Subcutaneous abdominal adipose tissue (tissue), 5 donors: ENCODE results near the gene TATDN2.

Source experiments
- H3K27ac ChIP-seq: one replicate; pipeline ENCODE4 v1.7.0; 2013; ENCODE audit warnings: low read depth, mild to moderate bottlenecking, inconsistent platforms, low read length, moderate library complexity
- H3K27me3 ChIP-seq, 5 donors: one replicate each; pipeline ENCODE4 v1.7.0; 2013; ENCODE audit warnings: low read length in 5 of 5, inconsistent platforms in 1 of 5; ENCODE audit not compliant: control insufficient read depth in 5 of 5, insufficient read depth in 4 of 5
- H3K36me3 ChIP-seq, 5 donors: one replicate each; pipeline ENCODE4 v1.7.0; 2013; ENCODE audit warnings: low read length in 5 of 5; ENCODE audit not compliant: control insufficient read depth in 5 of 5, insufficient read depth in 5 of 5
- H3K4me1 ChIP-seq, 5 donors: one replicate each; pipeline ENCODE4 v1.7.0; 2013; ENCODE audit warnings: low read length in 5 of 5, mild to moderate bottlenecking in 3 of 5, moderate library complexity in 1 of 5; ENCODE audit not compliant: control insufficient read depth in 5 of 5, insufficient read depth in 5 of 5
- H3K4me3 ChIP-seq, 5 donors: one replicate each; pipeline ENCODE4 v1.7.0; 2013; ENCODE audit warnings: low read length in 5 of 5, low read depth in 1 of 5
- H3K9ac ChIP-seq, 5 donors: one replicate each; pipeline ENCODE4 v1.7.0; 2013; ENCODE audit warnings: low read length in 5 of 5, mild to moderate bottlenecking in 4 of 5, moderate library complexity in 3 of 5
- H3K9me3 ChIP-seq, 5 donors: one replicate each; pipeline ENCODE4 v1.7.0; 2013; ENCODE audit warnings: low read length in 5 of 5; ENCODE audit not compliant: control insufficient read depth in 5 of 5
- donor health status: healthy.
- donor health status: healthy.
- donor health status: healthy.
- donor health status: healthy.
- donor health status: healthy.

The TATDN2 gene

GRCh38 chr3:10300087-10300486 is 51.8 kb downstream of the TATDN2 start:
- H3K36me3 ChIP-seq: peaks cover 2 to 79% (median 55%) of the 10 kb centered on the region in 5 donors
- no peaks in the 10 kb centered on the region for H3K9me3 ChIP-seq
- no peaks in the 10 kb centered on the region for H3K27me3 ChIP-seq
- no peak overlapping the region for H3K9ac ChIP-seq
- peaks cover 0 to 8% (median 0%) of the 10 kb centered on the region in 5 donors for H3K4me1 ChIP-seq
- no peak overlapping the region for H3K27ac ChIP-seq
- no peak overlapping the region for H3K4me3 ChIP-seq

- H3K27ac ChIP-seq: no peak overlapping the region
- no peak overlapping the region for H3K9ac ChIP-seq
- H3K27me3 ChIP-seq: no peaks in the 10 kb centered on the region
- peaks cover 12 to 91% (median 84%) of the 10 kb centered on the region in 5 donors for H3K36me3 ChIP-seq
- H3K4me1 ChIP-seq: peaks cover 0 to 8% (median 0%) of the 10 kb centered on the region in 5 donors
- no peak overlapping the region for H3K4me3 ChIP-seq
- no peaks in the 10 kb centered on the region for H3K9me3 ChIP-seq
These were observed 54.8 kb downstream of the TATDN2 start for GRCh38 chr3:10303105-10303504.

- Histone ChIP-seq H3K27me3 (no peaks in the 10 kb centered on the region), H3K27ac (no peak overlapping the region), H3K4me3 (no peak overlapping the region), H3K36me3 (peaks cover 14 to 94% (median 86%) of the 10 kb centered on the region in 5 donors), H3K9me3 (no peaks in the 10 kb centered on the region), H3K4me1 (peaks cover 0 to 8% (median 0%) of the 10 kb centered on the region in 5 donors), H3K9ac (no peak overlapping the region)
These were observed 55.5 kb downstream of the TATDN2 start for GRCh38 chr3:10303785-10304184.

- H3K36me3 ChIP-seq: peaks cover 20 to 93% (median 88%) of the 10 kb centered on the region in 5 donors
- no peaks in the 10 kb centered on the region for H3K27me3 ChIP-seq
- no peak overlapping the region for H3K9ac ChIP-seq
These were observed 56.6 kb downstream of the TATDN2 start for GRCh38 chr3:10304905-10305304.

GRCh38 chr3:10305331-10305902 is 57.2 kb downstream of the TATDN2 start:
- Histone ChIP-seq H3K9ac (no peak overlapping the region), H3K4me1 (peaks cover 0 to 5% (median 0%) of the 10 kb centered on the region in 5 donors), H3K4me3 (no peak overlapping the region), H3K27me3 (no peaks in the 10 kb centered on the region), H3K27ac (no peak overlapping the region), H3K9me3 (no peaks in the 10 kb centered on the region), H3K36me3 (peaks cover 22 to 93% (median 87%) of the 10 kb centered on the region in 5 donors)

More at GRCh38 chr3:10304905-10305304, 56.6 kb downstream of the TATDN2 start:
- no peak overlapping the region for H3K27ac ChIP-seq
- peaks cover 0 to 5% (median 1%) of the 10 kb centered on the region in 5 donors for H3K4me1 ChIP-seq
- no peaks in the 10 kb centered on the region for H3K9me3 ChIP-seq
- no peak overlapping the region for H3K4me3 ChIP-seq

- no peak overlapping the region for H3K4me3 ChIP-seq
- no peaks in the 10 kb centered on the region for H3K9me3 ChIP-seq
- H3K36me3 ChIP-seq: peaks cover 23 to 93% (median 87%) of the 10 kb centered on the region in 5 donors
- no peaks in the 10 kb centered on the region for H3K27me3 ChIP-seq
- H3K27ac ChIP-seq: no peak overlapping the region
- H3K9ac ChIP-seq: no peak overlapping the region
- peaks cover 0 to 5% (median 0%) of the 10 kb centered on the region in 5 donors for H3K4me1 ChIP-seq
These were observed 57.9 kb downstream of the TATDN2 start for GRCh38 chr3:10306156-10306555.

- Histone ChIP-seq H3K9me3 (no peaks in the 10 kb centered on the region), H3K4me1 (peaks cover 0 to 5% (median 0%) of the 10 kb centered on the region in 5 donors), H3K36me3 (peaks cover 23 to 93% (median 89%) of the 10 kb centered on the region in 5 donors), H3K4me3 (no peak overlapping the region), H3K9ac (no peak overlapping the region), H3K27me3 (no peaks in the 10 kb centered on the region), H3K27ac (no peak overlapping the region)
These were observed 60.4 kb downstream of the TATDN2 start for GRCh38 chr3:10308678-10309077.

- Histone ChIP-seq H3K27me3 (no peaks in the 10 kb centered on the region), H3K9ac (no peak overlapping the region), H3K4me3 (no peak overlapping the region), H3K9me3 (no peaks in the 10 kb centered on the region), H3K4me1 (peaks cover 0 to 5% (median 0%) of the 10 kb centered on the region in 5 donors), H3K27ac (no peak overlapping the region), H3K36me3 (peaks cover 30 to 93% (median 88%) of the 10 kb centered on the region in 5 donors)
These were observed 61.5 kb downstream of the TATDN2 start for GRCh38 chr3:10309736-10310135.

- Histone ChIP-seq H3K27me3 (no peaks in the 10 kb centered on the region), H3K9me3 (no peaks in the 10 kb centered on the region), H3K9ac (no peak overlapping the region), H3K4me1 (peaks cover 0 to 5% (median 0%) of the 10 kb centered on the region in 5 donors), H3K36me3 (peaks cover 28 to 92% (median 86%) of the 10 kb centered on the region in 5 donors), H3K27ac (no peak overlapping the region), H3K4me3 (no peak overlapping the region)
These were observed 62.3 kb downstream of the TATDN2 start for GRCh38 chr3:10310578-10310977.

- H3K36me3 ChIP-seq: peaks cover 23 to 92% (median 85%) of the 10 kb centered on the region in 5 donors
- no peak overlapping the region for H3K4me3 ChIP-seq
- H3K4me1 ChIP-seq: peaks cover 0 to 7% (median 5%) of the 10 kb centered on the region in 5 donors
- no peaks in the 10 kb centered on the region for H3K27me3 ChIP-seq
- H3K9me3 ChIP-seq: no peaks in the 10 kb centered on the region
- H3K9ac ChIP-seq: no peak overlapping the region
- H3K27ac ChIP-seq: no peak overlapping the region
These were observed 63.5 kb downstream of the TATDN2 start for GRCh38 chr3:10311710-10312109.
